RWPE2 (cell line): ENCODE results near the gene PNO1.
A peak's percentile ranks its signal among the peaks of the same experiment; 100 is the strongest.
"Not testable (repeated sequence)": the region's sequence is repeated elsewhere in the genome, so short reads cannot be mapped to it uniquely, and the experiment has no call there.

Experiments
- ATAC-seq: fragments of 200-7000 bp; cut with Tn5 transposase; 3 replicates; pipeline ENCODE4 v1.9.1; 2021; ENCODE audit warnings: low read depth
- DNase-seq: peaks from one replicate; pipeline ENCODE4 v3.0.0-alpha.2; 2020; ENCODE audit warnings: low spot score
- H3K27ac ChIP-seq: fragments of 450-650 bp; 2 replicates; pipeline ENCODE4 v1.5.1; 2017; ENCODE audit warnings: mild to moderate bottlenecking; ENCODE audit not compliant: poor library complexity, severe bottlenecking
- H3K27me3 ChIP-seq: fragments of 250-450 bp; sonication (Bioruptor Pico); 2 replicates; pipeline ENCODE4 v1.5.1; 2021; ENCODE audit warnings: mild to moderate bottlenecking, moderate library complexity; ENCODE audit not compliant: insufficient read depth, poor library complexity, severe bottlenecking
- H3K36me3 ChIP-seq: fragments of 250-450 bp; sonication (Bioruptor Pico); 2 replicates; pipeline ENCODE4 v1.5.1; 2020; ENCODE audit warnings: low read depth, mild to moderate bottlenecking, moderate library complexity
- H3K4me1 ChIP-seq: fragments of 250-450 bp; sonication (Bioruptor Pico); 2 replicates; pipeline ENCODE4 v1.5.1; 2021; ENCODE audit warnings: mild to moderate bottlenecking, moderate library complexity; ENCODE audit not compliant: insufficient read depth, poor library complexity, severe bottlenecking
- H3K4me3 ChIP-seq: fragments of 250-450 bp; sonication (Bioruptor Pico); 2 replicates; pipeline ENCODE4 v1.5.1; 2021; ENCODE audit warnings: mild to moderate bottlenecking, moderate library complexity; ENCODE audit not compliant: severe bottlenecking
- H3K9me3 ChIP-seq: fragments of 250-450 bp; sonication (Bioruptor Pico); 2 replicates; pipeline ENCODE4 v1.5.1; 2021; ENCODE audit warnings: mild to moderate bottlenecking, moderate library complexity; ENCODE audit not compliant: severe bottlenecking
- TF ChIP-seq, protein P1 (sequence below): fragments of 450-650 bp; IDR thresholded peaks from one replicate; pipeline ENCODE4 v1.5.1; 2017; ENCODE audit warnings: mild to moderate bottlenecking, moderate library complexity; ENCODE audit not compliant: poor library complexity, severe bottlenecking

PNO1 gene

DNA sequence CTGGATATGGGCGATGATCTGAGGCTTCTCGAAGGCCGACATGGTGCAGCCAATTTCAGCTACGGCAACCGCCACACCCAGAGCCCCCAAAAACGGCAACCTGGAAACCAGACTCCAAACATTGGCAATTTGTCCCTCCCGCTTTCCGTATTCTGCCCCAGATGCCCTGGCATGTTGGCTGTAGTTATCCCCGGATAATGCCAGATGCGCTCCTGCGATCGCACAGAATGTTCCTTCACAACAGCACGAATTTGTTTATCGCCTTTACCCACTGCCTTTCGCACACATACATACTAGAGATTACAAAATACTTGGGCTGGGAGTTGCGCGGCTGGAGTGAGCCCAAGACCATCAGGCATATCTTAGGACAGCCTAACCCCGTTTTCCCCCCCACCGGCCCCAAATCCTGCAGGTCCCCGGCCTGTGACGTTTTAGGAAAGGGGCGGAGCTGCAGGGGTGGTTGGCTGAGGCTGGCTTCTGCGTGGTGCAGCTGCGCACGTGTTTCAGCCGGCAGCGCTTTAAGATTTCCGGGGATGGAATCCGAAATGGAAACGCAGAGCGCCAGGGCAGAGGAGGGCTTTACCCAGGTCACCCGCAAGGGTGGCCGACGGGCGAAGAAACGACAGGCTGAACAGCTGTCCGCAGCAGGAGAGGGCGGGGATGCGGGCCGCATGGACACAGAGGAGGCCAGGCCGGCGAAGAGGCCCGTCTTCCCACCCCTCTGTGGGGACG is at the start of gene PNO1:
TSS of gene PNO1 (plus strand) at position 487 of the 732 bp plus-strand sequence. CDS start at position 534, 47 bp downstream.
- H3K4me1 ChIP-seq: peaks cover 13% of the 10 kb centered on the region
- ATAC-seq: peak; percentile 87
- DNase-seq: peak; percentile 90
- peak within 1 kb of the TSS; percentile 80 for H3K4me3 ChIP-seq
- H3K27me3 ChIP-seq: no peaks in the 10 kb centered on the region
- H3K9me3 ChIP-seq: no peaks in the 10 kb centered on the region
- peak within 1 kb of the TSS; percentile 66 for H3K27ac ChIP-seq
- H3K36me3 ChIP-seq: peaks cover 44% of the 10 kb centered on the region
- TF ChIP-seq, protein P1, sequence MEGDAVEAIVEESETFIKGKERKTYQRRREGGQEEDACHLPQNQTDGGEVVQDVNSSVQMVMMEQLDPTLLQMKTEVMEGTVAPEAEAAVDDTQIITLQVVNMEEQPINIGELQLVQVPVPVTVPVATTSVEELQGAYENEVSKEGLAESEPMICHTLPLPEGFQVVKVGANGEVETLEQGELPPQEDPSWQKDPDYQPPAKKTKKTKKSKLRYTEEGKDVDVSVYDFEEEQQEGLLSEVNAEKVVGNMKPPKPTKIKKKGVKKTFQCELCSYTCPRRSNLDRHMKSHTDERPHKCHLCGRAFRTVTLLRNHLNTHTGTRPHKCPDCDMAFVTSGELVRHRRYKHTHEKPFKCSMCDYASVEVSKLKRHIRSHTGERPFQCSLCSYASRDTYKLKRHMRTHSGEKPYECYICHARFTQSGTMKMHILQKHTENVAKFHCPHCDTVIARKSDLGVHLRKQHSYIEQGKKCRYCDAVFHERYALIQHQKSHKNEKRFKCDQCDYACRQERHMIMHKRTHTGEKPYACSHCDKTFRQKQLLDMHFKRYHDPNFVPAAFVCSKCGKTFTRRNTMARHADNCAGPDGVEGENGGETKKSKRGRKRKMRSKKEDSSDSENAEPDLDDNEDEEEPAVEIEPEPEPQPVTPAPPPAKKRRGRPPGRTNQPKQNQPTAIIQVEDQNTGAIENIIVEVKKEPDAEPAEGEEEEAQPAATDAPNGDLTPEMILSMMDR: no peak

DNA sequence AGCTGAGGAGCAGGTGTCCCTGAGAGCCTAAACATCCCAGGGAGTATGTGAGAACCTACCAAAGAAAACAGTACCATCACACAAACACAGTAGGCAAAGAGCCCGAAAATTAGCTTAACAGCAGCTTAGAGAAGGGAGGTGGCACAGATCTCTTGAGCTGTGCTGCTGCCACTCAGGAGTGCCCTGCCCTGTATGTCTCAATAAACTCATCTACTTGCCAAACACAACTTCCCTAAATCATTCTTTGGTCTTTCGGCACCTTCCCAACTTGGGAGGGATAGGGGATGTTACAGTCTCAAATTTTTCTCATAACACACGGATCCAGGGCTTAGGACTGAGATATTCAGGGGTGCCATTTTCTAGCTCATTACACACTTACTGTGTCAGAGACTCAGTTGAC is 49.6 kb upstream of the PNO1 start:
- TF ChIP-seq, protein P1: no peak
- H3K27me3 ChIP-seq: no peaks in the 10 kb centered on the region
- H3K27ac ChIP-seq: no peak overlapping the region
- H3K36me3 ChIP-seq: no peaks in the 10 kb centered on the region
- no peak overlapping the region for H3K4me3 ChIP-seq
- no peaks in the 10 kb centered on the region for H3K9me3 ChIP-seq
- no peak for DNase-seq
- no peaks in the 10 kb centered on the region for H3K4me1 ChIP-seq
- ATAC-seq: no peak

DNA sequence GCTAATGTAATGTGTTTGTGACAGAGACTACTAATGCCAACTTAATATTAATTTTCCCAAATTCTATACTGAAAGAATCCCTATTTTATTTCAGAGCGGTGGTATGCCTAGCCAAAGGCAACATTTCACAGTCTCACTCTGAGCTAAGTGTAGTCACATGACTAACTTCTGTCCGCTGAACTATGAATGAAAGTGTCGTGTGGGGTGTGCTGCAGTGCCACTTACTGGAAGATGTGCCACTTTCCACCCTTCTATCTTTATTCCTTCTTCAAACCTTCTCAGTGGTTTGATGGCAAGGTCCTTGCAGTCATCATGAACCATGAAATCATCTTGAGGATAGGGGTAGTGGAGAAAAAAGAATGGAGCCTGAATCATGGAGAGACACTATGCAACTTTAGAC is 47.6 kb upstream of the PNO1 start:
- H3K4me1 ChIP-seq: no peaks in the 10 kb centered on the region
- DNase-seq: no peak
- TF ChIP-seq, protein P1: peak; percentile 9
- ATAC-seq: no peak
- H3K4me3 ChIP-seq: no peak overlapping the region
- H3K9me3 ChIP-seq: no peaks in the 10 kb centered on the region
- no peak overlapping the region for H3K27ac ChIP-seq
- H3K36me3 ChIP-seq: no peaks in the 10 kb centered on the region
- H3K27me3 ChIP-seq: no peaks in the 10 kb centered on the region

DNA sequence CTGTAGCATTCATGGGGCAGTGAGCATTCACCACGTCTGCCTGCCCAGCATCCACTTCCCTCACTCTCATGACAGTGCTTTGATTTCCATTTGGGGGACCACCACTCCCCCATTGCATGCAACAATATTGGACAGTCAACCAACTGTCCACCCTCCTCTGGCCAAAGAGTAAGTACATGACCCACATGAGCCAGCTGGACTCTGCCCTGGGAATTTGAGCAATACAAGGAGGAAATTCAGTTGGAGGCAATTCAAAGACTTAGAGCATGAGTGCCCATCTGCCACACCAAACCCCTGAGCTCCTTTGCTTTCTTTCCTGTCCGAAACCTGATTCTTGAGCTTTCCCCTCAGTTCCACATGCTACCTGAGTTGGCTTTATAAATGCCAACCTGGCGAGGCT is 41.7 kb upstream of the PNO1 start:
- Histone ChIP-seq H3K9me3 (no peaks in the 10 kb centered on the region), H3K4me3 (no peak overlapping the region), H3K4me1 (no peaks in the 10 kb centered on the region), H3K36me3 (no peaks in the 10 kb centered on the region), H3K27ac (no peak overlapping the region), H3K27me3 (no peaks in the 10 kb centered on the region)
- DNase-seq (no peak), ATAC-seq (no peak)
- TF ChIP-seq, protein P1: no peak

DNA sequence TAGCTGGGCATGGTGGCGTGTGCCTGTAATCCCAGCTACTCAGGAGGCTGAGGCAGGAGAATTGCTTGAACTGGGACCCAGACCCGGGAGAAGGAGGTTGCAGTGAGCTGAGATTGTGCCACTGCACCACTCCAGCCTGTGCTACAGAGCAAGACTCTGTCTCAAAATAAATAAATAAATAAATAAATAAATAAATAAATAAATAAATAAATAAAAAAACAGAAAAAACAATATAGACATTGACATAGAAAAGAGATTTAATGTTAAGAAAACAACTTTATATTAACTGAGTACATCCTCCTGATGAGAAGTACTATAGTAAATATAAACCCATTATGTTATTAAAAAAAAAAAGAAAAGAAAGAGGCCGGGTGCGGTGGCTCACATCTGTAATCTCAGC is 39.8 kb upstream of the PNO1 start:
- not testable (repeated sequence) for H3K9me3 ChIP-seq, DNase-seq, ATAC-seq, H3K27me3 ChIP-seq, H3K4me3 ChIP-seq, H3K27ac ChIP-seq, H3K36me3 ChIP-seq, H3K4me1 ChIP-seq
